GM21825 (cell line): Measurements from ENCODE around the gene CLDN7.

Experiments used
- ATAC-seq: cut with Tn5 transposase; IDR thresholded peaks from one replicate; pipeline ENCODE4 v1.9.1; 2021; ENCODE audit warnings: mild to moderate bottlenecking, moderate library complexity; ENCODE audit not compliant: unreplicated experiment

CLDN7 gene

GRCh38 chr17:7289256-7290032, 27.2 kb upstream of the CLDN7 start:
- ATAC-seq: no peak

GRCh38 chr17:7285679-7286078, 23.4 kb upstream of the CLDN7 start:
- no peak for ATAC-seq

GRCh38 chr17:7284911-7285310, 22.6 kb upstream of the CLDN7 start:
- ATAC-seq: no peak

GRCh38 chr17:7283471-7284216, 21.4 kb upstream of the CLDN7 start:
- no peak for ATAC-seq

- no peak for ATAC-seq
Observed at GRCh38 chr17:7282752-7283321, 20.6 kb upstream of the CLDN7 start.

- ATAC-seq: no peak
Observed at GRCh38 chr17:7281953-7282751, 19.9 kb upstream of the CLDN7 start.

GRCh38 chr17:7281074-7281952, 19.0 kb upstream of the CLDN7 start, which contains the start of gene SLC2A4:
Gene SLC2A4, plus strand, starts transcription at chr17:7281718. Its CDS starts 217 bp downstream, at chr17:7281935.
- ATAC-seq: peak; percentile 46

GRCh38 chr17:7280519-7281073, 18.3 kb upstream of the CLDN7 start:
- ATAC-seq: peak; percentile 53

GRCh38 chr17:7279448-7279847, 17.2 kb upstream of the CLDN7 start:
- ATAC-seq: no peak

- ATAC-seq: no peak
Observed at GRCh38 chr17:7266784-7267183, 4.5 kb upstream of the CLDN7 start.

- ATAC-seq: no peak
Observed at GRCh38 chr17:7263801-7264078, 1.5 kb upstream of the CLDN7 start.

- ATAC-seq: no peak
Observed at GRCh38 chr17:7262935-7263800, 890 bp upstream of the CLDN7 start.

- ATAC-seq: no peak
Observed at GRCh38 chr17:7261379-7262191, 693 bp downstream of the CLDN7 start.

- ATAC-seq: no peak
Observed at GRCh38 chr17:7260651-7261378, 1.5 kb downstream of the CLDN7 start.

GRCh38 chr17:7260151-7260550, 2.1 kb downstream of the CLDN7 start:
- ATAC-seq: no peak

- ATAC-seq: no peak
Observed at GRCh38 chr17:7259555-7259889, 2.8 kb downstream of the CLDN7 start.

- ATAC-seq: no peak
Observed at GRCh38 chr17:7258731-7259554, 3.3 kb downstream of the CLDN7 start.
